ENCODE measurements around the gene ATG9A. TPM values are rescaled to one million over a fixed set of nuclear protein-coding genes. Genes with fewer than 3 reads are reported as not detected.

ATG9A gene
- total RNA-seq, 1 experiment from 2014 or later = 60.7 TPM

- DNase-seq (ENCODE audit: low spot score) = peak; percentile 27
Observed at GRCh38 chr2:219178377-219179175, 50.9 kb downstream of the ATG9A start.

DNA sequence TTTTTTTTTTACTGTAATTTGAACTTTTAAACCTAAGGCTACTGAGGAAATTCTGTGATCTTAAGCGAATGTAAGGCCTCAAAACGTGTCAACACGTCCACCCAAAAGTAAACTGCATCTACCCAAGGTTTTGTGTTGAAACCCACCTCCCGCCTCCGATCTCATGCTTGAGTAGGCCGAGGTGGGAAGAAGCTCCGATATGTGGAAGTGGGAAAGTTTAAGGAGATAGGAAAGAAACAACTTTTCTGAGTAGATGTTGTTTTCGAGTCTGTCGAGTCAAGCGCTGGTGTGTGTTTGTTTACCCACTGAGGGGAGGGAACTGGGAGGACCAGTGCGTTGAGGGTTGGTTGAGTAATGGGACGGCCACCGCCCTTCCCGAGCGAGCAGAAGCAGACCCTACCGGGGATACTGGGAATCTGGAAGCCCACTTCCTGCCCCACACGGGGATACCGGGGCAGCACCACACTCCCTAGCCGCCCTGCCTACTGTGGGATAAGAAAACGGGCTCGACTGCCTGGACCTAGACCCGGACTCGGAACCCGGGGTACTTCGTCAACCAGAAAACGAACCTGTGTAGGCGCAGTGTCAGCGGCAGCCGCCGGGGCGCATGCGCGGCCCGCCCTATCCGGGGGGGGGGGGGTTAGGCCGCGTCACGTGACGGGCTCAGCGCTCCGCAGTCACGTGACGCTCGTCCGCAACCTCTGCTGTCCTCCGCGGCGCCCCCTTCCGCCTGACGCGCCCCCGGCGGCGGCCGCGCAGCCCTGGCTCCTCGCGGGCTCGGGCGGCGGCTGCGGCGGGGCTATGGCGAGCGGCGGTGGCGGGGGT is 51.7 kb downstream of the ATG9A start, which contains the start of gene RETREG2:
Gene RETREG2 (plus strand): TSS at position 724 of the 825 bp plus-strand sequence. CDS start 78 bp downstream, at position 802.
- peak; percentile 92 for DNase-seq (ENCODE audit: low spot score)

DNA sequence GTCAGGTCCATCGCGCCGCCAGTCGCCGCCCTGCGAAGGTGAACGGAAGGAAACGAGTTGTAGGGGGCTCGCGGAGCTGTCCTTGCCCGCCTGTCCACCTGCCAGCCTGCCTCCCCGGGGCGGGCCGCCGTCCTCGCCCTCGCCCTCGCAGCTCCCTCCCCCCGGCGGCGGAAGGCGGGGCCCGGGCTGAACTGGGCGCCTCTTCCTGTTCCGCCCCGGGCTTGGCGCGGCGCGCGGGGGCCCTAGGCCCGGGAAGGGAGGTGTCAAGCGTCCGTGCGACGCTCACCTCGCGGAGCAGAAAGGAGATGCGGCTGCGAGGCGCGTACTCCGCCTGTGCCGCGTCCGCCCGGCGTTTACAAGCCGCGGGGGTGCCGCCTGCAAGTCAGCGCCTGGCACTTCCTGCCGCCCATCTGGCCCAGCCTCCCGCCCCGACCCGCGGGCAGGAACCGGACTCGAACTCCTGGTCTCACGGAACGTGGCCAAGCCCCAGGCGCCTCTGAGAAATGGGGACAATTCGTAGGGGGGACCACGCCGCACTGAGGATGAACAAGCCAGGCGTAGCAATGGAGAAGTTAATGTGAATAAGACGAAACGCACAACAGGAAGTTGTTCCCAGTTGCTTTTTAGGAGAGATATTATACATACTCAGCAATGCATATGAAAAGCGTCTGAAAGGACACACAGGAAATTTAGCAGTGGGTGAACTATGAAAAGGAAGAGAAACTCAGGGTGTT is 52.5 kb downstream of the ATG9A start, which contains the start of gene CNPPD1:
Gene CNPPD1 (minus strand): TSS at position 108 of the 734 bp plus-strand sequence. CDS start 97 bp downstream, at position 11.
- DNase-seq (ENCODE audit: low spot score) = peak; percentile 64

DNA sequence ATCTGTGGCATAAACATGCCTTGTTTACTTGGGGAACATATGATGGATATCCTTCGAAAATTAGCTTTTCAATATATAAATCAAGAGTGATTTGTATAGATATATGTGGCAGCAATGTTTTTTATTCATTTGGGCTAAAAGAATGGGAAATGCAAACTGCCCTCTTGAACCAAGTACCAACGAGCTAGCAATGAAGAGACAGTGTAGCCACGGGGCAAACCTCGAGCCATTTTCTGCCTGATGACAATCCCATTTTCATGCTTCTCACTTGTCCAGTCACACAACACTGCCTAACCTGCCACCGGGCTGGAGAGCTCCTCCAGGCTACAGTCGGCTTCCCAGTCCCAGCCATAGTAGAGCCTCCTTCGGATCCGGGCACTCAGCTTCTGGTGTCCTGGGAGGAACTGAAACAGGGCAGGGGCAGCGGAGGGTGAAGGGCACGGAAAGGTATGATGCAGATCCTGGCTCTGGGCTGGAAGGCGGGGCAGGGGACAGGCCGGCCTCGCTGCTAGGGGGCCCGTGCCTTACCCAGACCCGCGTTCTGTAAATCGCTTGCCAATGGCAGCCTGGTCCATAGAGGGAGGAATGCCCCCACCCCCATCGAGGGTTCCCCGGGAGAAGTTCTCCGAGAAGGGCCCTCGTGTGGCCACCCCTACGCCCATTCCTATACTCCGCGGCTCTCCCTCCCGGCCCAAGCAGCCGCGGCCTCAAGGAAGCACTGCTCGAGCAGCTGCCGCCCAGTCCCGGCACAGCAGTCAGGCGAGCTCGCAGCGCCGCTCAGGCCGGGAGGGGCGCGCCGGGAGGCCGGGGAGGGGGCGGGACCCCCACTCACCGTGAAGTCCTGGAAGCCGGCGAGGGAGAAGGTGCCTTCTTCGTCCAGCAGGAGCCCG is 53.3 kb downstream of the ATG9A start:
- peak; percentile 38 for DNase-seq (ENCODE audit: low spot score)

DNA sequence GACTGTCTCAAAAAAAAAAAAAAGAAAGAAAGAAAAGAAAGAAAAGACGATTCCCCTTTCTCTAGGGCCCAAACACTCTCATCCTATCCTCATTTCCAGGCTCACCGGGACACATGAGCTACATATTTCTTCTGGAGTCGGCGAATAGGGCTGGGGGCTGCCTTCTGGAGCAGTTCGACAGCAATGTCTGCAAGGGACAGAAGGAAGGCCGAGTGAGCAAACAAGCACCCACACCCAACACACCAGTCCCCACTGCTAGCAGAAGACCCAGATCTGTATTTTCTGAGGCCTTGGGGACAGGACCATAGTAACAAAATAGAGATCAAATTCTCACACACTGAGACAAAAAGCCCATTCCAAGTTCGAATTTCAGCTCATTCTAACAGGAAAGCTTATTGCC is 54.0 kb downstream of the ATG9A start:
- DNase-seq (ENCODE audit: low spot score) = no peak

DNA sequence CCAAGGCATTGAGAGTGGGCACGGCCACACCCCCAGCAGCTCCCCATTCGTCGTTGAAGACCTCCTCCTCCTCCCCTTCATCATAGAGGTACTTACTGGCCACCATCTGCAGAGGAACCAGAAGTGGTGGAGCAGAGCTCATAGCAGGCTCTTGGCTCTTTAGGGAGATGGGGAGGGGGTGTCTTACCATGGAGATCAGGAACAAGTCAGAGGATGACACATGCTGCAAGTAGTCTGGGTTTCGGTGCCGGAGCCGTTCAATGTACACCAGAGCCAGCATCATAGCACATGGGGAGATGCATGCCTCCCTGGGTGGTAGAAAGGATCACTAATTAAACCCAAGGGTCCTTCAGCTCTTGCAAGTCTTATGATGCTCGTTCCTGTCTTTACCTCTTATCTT is 54.6 kb downstream of the ATG9A start:
- no peak for DNase-seq (ENCODE audit: low spot score)

GRCh38 chr2:219174146-219174545 is 55.3 kb downstream of the ATG9A start:
- DNase-seq (ENCODE audit: low spot score) = no peak

DNA sequence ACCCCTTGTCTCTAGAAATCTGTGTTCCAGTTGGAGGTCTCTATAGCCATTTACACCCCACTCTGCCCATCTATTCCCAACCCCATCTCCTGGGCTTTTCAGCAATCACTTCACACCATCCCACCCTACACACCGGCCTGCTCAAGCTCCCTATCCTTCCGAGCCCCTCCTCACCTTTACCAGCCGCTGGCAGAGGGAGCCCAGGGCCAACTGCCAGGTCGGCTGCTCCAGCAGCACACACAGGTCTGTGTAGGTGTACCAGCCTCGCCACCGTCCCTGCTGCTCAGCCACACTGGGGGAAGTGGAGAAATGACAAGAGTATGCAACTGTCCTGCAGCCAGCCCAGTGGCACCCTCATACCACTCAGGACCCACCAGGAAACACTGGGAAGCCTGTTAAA is 56.3 kb downstream of the ATG9A start:
- no peak for DNase-seq (ENCODE audit: low spot score)

GRCh38 chr2:219172231-219173154 is 56.9 kb downstream of the ATG9A start:
- DNase-seq (ENCODE audit: low spot score) = no peak

GRCh38 chr2:219171231-219171651 is 58.2 kb downstream of the ATG9A start:
- peak; percentile 75 for DNase-seq (ENCODE audit: low spot score)

DNA sequence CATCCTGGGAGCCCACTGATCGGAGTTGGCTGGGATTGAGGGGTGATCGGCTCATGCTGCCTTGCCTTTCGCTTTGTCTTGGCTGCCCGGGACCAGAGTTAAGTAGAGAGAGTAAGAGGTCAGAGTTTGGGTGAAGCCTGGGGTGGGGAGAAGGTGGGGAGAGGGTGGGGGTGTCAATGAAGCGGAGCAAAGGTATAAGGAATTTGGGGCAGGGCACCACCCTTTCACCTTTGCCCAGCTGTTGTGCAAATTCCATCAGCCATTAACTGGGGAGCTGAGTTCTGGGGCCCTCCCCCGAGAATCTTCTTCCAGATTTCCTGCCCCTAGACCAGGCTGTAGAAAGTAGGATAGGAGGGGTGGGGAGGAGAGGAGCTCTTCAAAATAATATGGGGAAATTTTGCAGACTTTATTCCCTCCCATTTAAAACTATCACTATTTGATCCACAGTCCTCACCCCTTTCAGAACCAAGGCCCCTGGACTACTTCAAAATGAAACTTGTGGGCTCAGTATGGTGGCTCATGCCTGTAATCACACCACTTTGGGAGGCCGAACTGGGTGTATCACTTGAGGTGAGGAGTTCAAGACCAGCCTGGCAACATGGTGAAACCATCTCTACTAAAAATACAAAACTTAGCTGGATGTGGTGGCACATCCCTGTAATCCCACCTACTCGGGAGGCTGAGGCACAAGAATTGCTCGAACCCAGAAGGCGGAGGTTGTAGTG is 59.3 kb downstream of the ATG9A start, which contains the start of gene SLC23A3:
Gene SLC23A3 (minus strand): TSS at position 100 of the 725 bp plus-strand sequence. CDS start 45 bp downstream, at position 55.
- no peak for DNase-seq (ENCODE audit: low spot score)

Other genes starting within 250 kb of the ATG9A start
- gene FEV, start 244.5 kb downstream of the ATG9A start, total RNA-seq (2014; rRNA removed; shearing (Covaris generic)) = not detected in 2 replicates
- not detected in 2 replicates for gene CRYBA2, start 236.2 kb downstream of the ATG9A start, total RNA-seq (2014; rRNA removed; shearing (Covaris generic))
- gene CFAP65, start 188.1 kb downstream of the ATG9A start, total RNA-seq (2014; rRNA removed; shearing (Covaris generic)) = 0.26 and 0.55 TPM in 2 replicates
- 0.03 TPM in 1 of 2 replicates, not detected in the other for gene IHH, start 168.7 kb downstream of the ATG9A start, total RNA-seq (2014; rRNA removed; shearing (Covaris generic))
- gene NHEJ1, start 68.8 kb downstream of the ATG9A start, total RNA-seq (2014; rRNA removed; shearing (Covaris generic)) = 20.9 and 22.2 TPM in 2 replicates
- gene SLC23A3, start 59.6 kb downstream of the ATG9A start, total RNA-seq (2014; rRNA removed; shearing (Covaris generic)) = 0.19 and 0.67 TPM in 2 replicates
- 36.7 and 43.8 TPM in 2 replicates for gene CNPPD1, start 52.7 kb downstream of the ATG9A start, total RNA-seq (2014; rRNA removed; shearing (Covaris generic))
- 120 and 125 TPM in 2 replicates for gene RETREG2, start 51.4 kb downstream of the ATG9A start, total RNA-seq (2014; rRNA removed; shearing (Covaris generic))
- 44.1 and 57.6 TPM in 2 replicates for gene ZFAND2B, start 22.9 kb downstream of the ATG9A start, total RNA-seq (2014; rRNA removed; shearing (Covaris generic))
- 41.2 and 41.9 TPM in 2 replicates for gene ABCB6, start 10.7 kb downstream of the ATG9A start, total RNA-seq (2014; rRNA removed; shearing (Covaris generic))
- 23.6 and 24.7 TPM in 2 replicates for gene ANKZF1, start 170 bp upstream of the ATG9A start, total RNA-seq (2014; rRNA removed; shearing (Covaris generic))
- 9.6 and 12.1 TPM in 2 replicates for gene GLB1L, start 15.8 kb upstream of the ATG9A start, total RNA-seq (2014; rRNA removed; shearing (Covaris generic))
- gene STK16, start 15.8 kb upstream of the ATG9A start, total RNA-seq (2014; rRNA removed; shearing (Covaris generic)) = 16.3 and 23.1 TPM in 2 replicates
- gene TUBA4B, start 23.6 kb upstream of the ATG9A start, total RNA-seq (2014; rRNA removed; shearing (Covaris generic)) = not detected in 2 replicates
- 106 and 115 TPM in 2 replicates for gene TUBA4A, start 24.3 kb upstream of the ATG9A start, total RNA-seq (2014; rRNA removed; shearing (Covaris generic))
- gene DNAJB2, start 49.7 kb upstream of the ATG9A start, total RNA-seq (2014; rRNA removed; shearing (Covaris generic)) = 27.5 and 40.7 TPM in 2 replicates
- gene PTPRN, start 79.8 kb upstream of the ATG9A start, total RNA-seq (2014; rRNA removed; shearing (Covaris generic)) = 19.3 and 31.5 TPM in 2 replicates
- gene RESP18, start 103.1 kb upstream of the ATG9A start, total RNA-seq (2014; rRNA removed; shearing (Covaris generic)) = not detected in 2 replicates
- gene DNPEP, start 158.3 kb upstream of the ATG9A start, total RNA-seq (2014; rRNA removed; shearing (Covaris generic)) = 81.7 and 91.5 TPM in 2 replicates
- gene DES, start 188.7 kb upstream of the ATG9A start, total RNA-seq (2014; rRNA removed; shearing (Covaris generic)) = 30.0 and 34.5 TPM in 2 replicates
- 30.0 and 32.9 TPM in 2 replicates for gene SPEG, start 205.2 kb upstream of the ATG9A start, total RNA-seq (2014; rRNA removed; shearing (Covaris generic))